Keratinocyte (primary cell): Measurements from ENCODE around the gene OR4K5. TPM values are rescaled to one million over a fixed set of nuclear protein-coding genes. Genes with fewer than 3 reads are reported as not detected.
A peak's percentile ranks its signal among the peaks of the same experiment; 100 is the strongest.

ENCODE experiments used
- DNase-seq: peaks from one replicate; pipeline ENCODE4 v3.0.0-alpha.2; 2011; ENCODE audit warnings: low read depth, missing footprints, low spot score
- FAIRE-seq: peaks from 2 replicates; lab custom pipeline; 2011; peaks lifted over from hg19 to GRCh38; lab: Jason Lieb, UNC
- H2AFZ ChIP-seq: 2 replicates; pipeline ENCODE4 v1.6.0; 2012; ENCODE audit warnings: low read length, control low read depth, inconsistent platforms; ENCODE audit not compliant: control insufficient read depth
- H3K27ac ChIP-seq: 2 replicates; pipeline ENCODE4 v1.5.1; 2011; ENCODE audit warnings: low read length; ENCODE audit not compliant: control insufficient read depth, insufficient read depth
- H3K27me3 ChIP-seq: 3 replicates; pipeline ENCODE4 v1.6.0; 2011; ENCODE audit warnings: low read length; ENCODE audit not compliant: control insufficient read depth, insufficient read depth; ENCODE audit errors: extremely low read depth
- H3K36me3 ChIP-seq, 2 experiments: 2 replicates in 1 of 2; 3 replicates in 1 of 2; pipeline ENCODE4 v1.5.1; 2011; ENCODE audit warnings: low read length in 2 of 2, mild to moderate bottlenecking in 1 of 2; ENCODE audit not compliant: control insufficient read depth in 2 of 2, insufficient read depth in 2 of 2; ENCODE audit errors: extremely low read depth in 1 of 2
- H3K4me1 ChIP-seq: 3 replicates; pipeline ENCODE4 v1.5.1; 2011; ENCODE audit warnings: low read length; ENCODE audit not compliant: control insufficient read depth, insufficient read depth; ENCODE audit errors: extremely low read depth
- H3K4me2 ChIP-seq: 3 replicates; pipeline ENCODE4 v1.6.0; 2011; ENCODE audit warnings: low read depth, low read length; ENCODE audit not compliant: control insufficient read depth, insufficient read depth; ENCODE audit errors: extremely low read depth
- H3K4me3 ChIP-seq, 3 experiments: fragments of 200-600 bp in 1 of 3; sonication (generic) in 1 of 3; 2 replicates in 2 of 3; 3 replicates in 1 of 3; pipeline ENCODE4 v1.5.1; 2011 to 2016; ENCODE audit warnings: low read length in 3 of 3, mild to moderate bottlenecking in 3 of 3, control low read depth in 2 of 3, inconsistent platforms in 1 of 3, low read depth in 1 of 3, mixed read lengths in 1 of 3, mixed run types in 1 of 3, moderate library complexity in 1 of 3; ENCODE audit not compliant: control insufficient read depth in 2 of 3, insufficient read depth in 2 of 3; ENCODE audit errors: extremely low read depth in 1 of 3
- H3K79me2 ChIP-seq: 2 replicates; pipeline ENCODE4 v1.6.0; 2012; ENCODE audit warnings: low read length; ENCODE audit not compliant: control insufficient read depth, insufficient read depth
- H3K9ac ChIP-seq: 3 replicates; pipeline ENCODE4 v1.6.0; 2011; ENCODE audit warnings: low read length; ENCODE audit not compliant: control insufficient read depth, insufficient read depth; ENCODE audit errors: extremely low read depth
- H3K9me1 ChIP-seq: 3 replicates; pipeline ENCODE4 v1.6.0; 2011; ENCODE audit warnings: low read length; ENCODE audit not compliant: control insufficient read depth, insufficient read depth; ENCODE audit errors: extremely low read depth
- H3K9me3 ChIP-seq: 2 replicates; pipeline ENCODE4 v1.5.1; 2012; ENCODE audit warnings: low read depth, low read length; ENCODE audit not compliant: control insufficient read depth
- H4K20me1 ChIP-seq: 3 replicates; pipeline ENCODE4 v1.6.0; 2011; ENCODE audit warnings: low read length; ENCODE audit not compliant: control insufficient read depth, insufficient read depth; ENCODE audit errors: extremely low read depth
- EZH2 ChIP-seq: IDR thresholded peaks from one replicate; pipeline ENCODE4 v1.6.1; 2012; ENCODE audit warnings: inconsistent platforms, mild to moderate bottlenecking, low read length, moderate library complexity
- dilution Hi-C: fragments of 300-500 bp; cut with MboI; formaldehyde crosslinking; loops from one replicate; pipeline ENCODE4 v1.7.0; 2020; ENCODE audit warnings: low sequenced_read_pairs; ENCODE audit not compliant: extremely low pct_ligation_motif_present
- polyA plus RNA-seq, 5 experiments: library from polyadenylated mRNA; depleted of rRNA in 3 of 5; stranded (reverse) in 3 of 5; stranded (forward) in 1 of 5; unstranded in 1 of 5; fragments of >200 nt; gene quantifications; 1 replicate in 1 of 5; 2 replicates in 3 of 5; 3 replicates in 1 of 5; pipeline versions ENCODE4 v1.2.1 to v1.2.3, GENCODE V29; 2011 to 2012; ENCODE audit warnings: missing spikeins in 2 of 5, low read depth in 1 of 5, low replicate concordance in 1 of 5
- TF ChIP-seq, protein P1 (sequence below), 3 experiments: IDR thresholded peaks in 1 of 3; conservative IDR thresholded peaks in 1 of 3; optimal IDR thresholded peaks in 1 of 3; 2 replicates in 2 of 3; 3 replicates in 1 of 3; pipeline versions ENCODE3 to v1.5.1; 2011; ENCODE audit warnings: low read length in 3 of 3, mild to moderate bottlenecking in 3 of 3, moderate library complexity in 2 of 3, control low read depth in 1 of 3, inconsistent platforms in 1 of 3; ENCODE audit not compliant: insufficient read depth in 2 of 3; ENCODE audit errors: extremely low read depth in 1 of 3

OR4K5 gene
- polyA plus RNA-seq, 1 donor (not counting 4 experiments of a cell fraction or from before 2014, with no cell fraction given): not detected

DNA sequence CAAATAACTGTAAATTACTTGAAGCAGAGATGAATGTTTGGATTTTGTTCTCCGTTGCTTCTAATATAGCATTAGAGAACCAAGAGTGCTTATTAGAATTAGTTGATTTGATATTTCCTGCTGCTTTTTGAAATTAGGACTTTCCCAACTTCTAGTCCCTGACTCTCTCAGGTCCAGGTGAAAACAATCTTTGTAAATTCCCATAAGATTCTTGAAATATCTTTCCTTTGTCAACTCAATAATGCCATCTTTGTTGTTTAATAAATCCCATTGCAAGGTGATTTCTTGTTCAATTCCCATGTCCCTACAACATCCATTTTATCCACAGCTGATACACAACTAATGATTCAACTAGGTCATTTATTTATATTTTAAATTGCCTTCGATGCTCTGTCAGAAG lies 45.6 kb upstream of the OR4K5 start, which contains the start of gene OR4K2:
OR4K2 (plus strand) TSS at position 301 of the 400 bp plus-strand sequence. CDS start 1,126 bp downstream, outside the sequence.
- dilution Hi-C loops: no loop called here
- peaks cover 5% of the 10 kb centered on the region for H3K9me3 ChIP-seq
- no peak within 1 kb of the TSS for H2AFZ ChIP-seq
- no peaks in the 10 kb centered on the region for H3K27me3 ChIP-seq
- no peak within 1 kb of the TSS for H3K27ac ChIP-seq
- H3K4me2 ChIP-seq: no peak within 1 kb of the TSS
- DNase-seq (no peak), FAIRE-seq (no peak)
- no peak within 1 kb of the TSS for H3K4me3 ChIP-seq
- no peaks in the 10 kb centered on the region for H3K79me2 ChIP-seq
- no peaks in the 10 kb centered on the region for H3K9me1 ChIP-seq
- H3K36me3 ChIP-seq: no peaks in the 10 kb centered on the region
- no peaks in the 10 kb centered on the region for H3K4me1 ChIP-seq
- no peak within 1 kb of the TSS for H3K9ac ChIP-seq
- no peaks in the 10 kb centered on the region for H4K20me1 ChIP-seq
- TF ChIP-seq EZH2: no peak
- TF ChIP-seq, protein P1, sequence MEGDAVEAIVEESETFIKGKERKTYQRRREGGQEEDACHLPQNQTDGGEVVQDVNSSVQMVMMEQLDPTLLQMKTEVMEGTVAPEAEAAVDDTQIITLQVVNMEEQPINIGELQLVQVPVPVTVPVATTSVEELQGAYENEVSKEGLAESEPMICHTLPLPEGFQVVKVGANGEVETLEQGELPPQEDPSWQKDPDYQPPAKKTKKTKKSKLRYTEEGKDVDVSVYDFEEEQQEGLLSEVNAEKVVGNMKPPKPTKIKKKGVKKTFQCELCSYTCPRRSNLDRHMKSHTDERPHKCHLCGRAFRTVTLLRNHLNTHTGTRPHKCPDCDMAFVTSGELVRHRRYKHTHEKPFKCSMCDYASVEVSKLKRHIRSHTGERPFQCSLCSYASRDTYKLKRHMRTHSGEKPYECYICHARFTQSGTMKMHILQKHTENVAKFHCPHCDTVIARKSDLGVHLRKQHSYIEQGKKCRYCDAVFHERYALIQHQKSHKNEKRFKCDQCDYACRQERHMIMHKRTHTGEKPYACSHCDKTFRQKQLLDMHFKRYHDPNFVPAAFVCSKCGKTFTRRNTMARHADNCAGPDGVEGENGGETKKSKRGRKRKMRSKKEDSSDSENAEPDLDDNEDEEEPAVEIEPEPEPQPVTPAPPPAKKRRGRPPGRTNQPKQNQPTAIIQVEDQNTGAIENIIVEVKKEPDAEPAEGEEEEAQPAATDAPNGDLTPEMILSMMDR (optimal IDR thresholded peaks at IDR 0.05 in 1 of 3, IDR thresholded peaks at IDR 0.05 in 1 of 3, conservative IDR thresholded peaks at IDR 0.05 in 1 of 3; ENCODE audit: extremely low read depth in 1 of 3, insufficient read depth in 2 of 3, low read length in 3 of 3): no peak

DNA sequence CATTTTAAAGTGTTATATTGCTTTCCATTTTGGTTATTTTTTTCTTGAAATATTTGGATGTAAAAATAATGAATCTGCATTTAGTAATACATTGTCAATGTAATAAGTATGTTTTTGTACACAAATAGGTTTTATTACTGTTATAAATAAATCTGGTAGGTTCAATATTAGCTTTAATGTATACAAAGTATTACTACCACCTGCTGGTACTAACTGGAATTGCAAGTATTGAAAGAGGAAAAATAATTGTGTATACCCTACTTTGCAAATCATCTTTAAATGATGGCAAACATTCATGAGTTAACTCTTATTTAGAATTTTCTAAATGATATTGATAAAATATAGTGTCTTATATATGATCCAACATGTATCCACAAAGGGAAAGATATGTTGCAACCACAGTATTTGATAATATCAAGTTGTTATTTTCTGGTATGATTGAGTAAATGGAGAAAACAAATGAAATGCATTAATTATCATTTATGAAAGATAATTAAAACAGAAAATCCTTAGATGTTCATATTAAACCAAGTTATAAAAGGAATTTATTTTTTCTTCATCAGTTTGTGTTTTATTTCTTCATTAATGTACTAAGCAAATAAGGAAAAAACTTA lies 42.3 kb upstream of the OR4K5 start:
- Histone ChIP-seq H3K4me3 (no peak overlapping the region), H3K27me3 (no peaks in the 10 kb centered on the region), H3K9ac (no peak overlapping the region), H3K9me1 (no peaks in the 10 kb centered on the region), H3K9me3 (peaks cover 5% of the 10 kb centered on the region), H3K79me2 (no peaks in the 10 kb centered on the region), H3K36me3 (no peaks in the 10 kb centered on the region), H3K27ac (no peak overlapping the region), H3K4me2 (no peak overlapping the region), H4K20me1 (no peaks in the 10 kb centered on the region), H3K4me1 (no peaks in the 10 kb centered on the region), H2AFZ (no peak overlapping the region)
- dilution Hi-C loops: no loop called here
- FAIRE-seq (no peak), DNase-seq (no peak)
- TF ChIP-seq EZH2: no peak
- TF ChIP-seq, protein P1 (optimal IDR thresholded peaks at IDR 0.05 in 1 of 3, IDR thresholded peaks at IDR 0.05 in 1 of 3, conservative IDR thresholded peaks at IDR 0.05 in 1 of 3; ENCODE audit: extremely low read depth in 1 of 3, insufficient read depth in 2 of 3, low read length in 3 of 3): peak in 1 of 3 experiments; percentile 42
